Cardiac septum (tissue), 1 donor: Measurements from ENCODE around the gene DNAJC3. TPM values are rescaled to one million over a fixed set of nuclear protein-coding genes. Genes with fewer than 3 reads are reported as not detected.
A peak's percentile ranks its signal among the peaks of the same experiment; 100 is the strongest.

Source experiments
- DNase-seq: peaks from one replicate; pipeline ENCODE4 v3.0.0-alpha.2; 2020; ENCODE audit warnings: low spot score
- intact Hi-C: fragments of 100-400 bp; cut with DNase I; formaldehyde crosslinking; loops from one replicate; pipeline ENCODE4 v1.14.0; 2022
- long read RNA-seq: library from polyadenylated mRNA; unstranded; transcript quantifications from one replicate; pipeline ENCODE4 v2.0.0, GENCODE V29; 2021
- total RNA-seq: library from RNA; stranded (reverse); fragmentation: NEBNext Ultra II Directional; extraction: Animal tissue kit (Norgen Biotek cat#: 25700); gene quantifications from one replicate; pipeline ENCODE4 v1.2.1, GENCODE V29; 2021
- donor health status: DM: no; HTN: no; CAD: no.

The DNAJC3 gene
- 36.0 TPM for total RNA-seq
- long read RNA-seq, full-length matches to known transcripts = 11 of 38 reads
- long read RNA-seq, partial matches to known transcripts = 14 of 38 reads
- long read RNA-seq, other reads (novel, unspliced or antisense) = 13 of 38 reads

GRCh38 chr13:95676762-95677563 lies at the start of gene DNAJC3:
Gene DNAJC3 (plus strand): TSS chr13:95677139. CDS start chr13:95677256, 117 bp downstream.
- intact Hi-C loops = loop anchor here (5.0 kb wide), 1 partner anchor 155 kb away; no protein-coding TSS in a partner anchor
- peak; percentile 99 for DNase-seq

GRCh38 chr13:95627590-95627989 lies 49.3 kb upstream of the DNAJC3 start:
- intact Hi-C loops = no loop called here
- no peak for DNase-seq

- intact Hi-C loops = no loop called here
- DNase-seq = no peak
Measured at GRCh38 chr13:95628488-95628887, 48.5 kb upstream of the DNAJC3 start.

GRCh38 chr13:95629071-95629470 lies 47.9 kb upstream of the DNAJC3 start:
- no peak for DNase-seq
- intact Hi-C loops = no loop called here

GRCh38 chr13:95630593-95630992 lies 46.3 kb upstream of the DNAJC3 start:
- no peak for DNase-seq
- intact Hi-C loops = no loop called here

GRCh38 chr13:95636853-95637252 lies 40.1 kb upstream of the DNAJC3 start:
- no peak for DNase-seq
- intact Hi-C loops = no loop called here

- intact Hi-C loops = no loop called here
- DNase-seq = no peak
Measured at GRCh38 chr13:95641291-95642027, 35.5 kb upstream of the DNAJC3 start.

- intact Hi-C loops = no loop called here
- DNase-seq = peak; percentile 79
Measured at GRCh38 chr13:95642028-95642621, 34.8 kb upstream of the DNAJC3 start.

GRCh38 chr13:95642999-95643398 lies 33.9 kb upstream of the DNAJC3 start:
- intact Hi-C loops = no loop called here
- no peak for DNase-seq

GRCh38 chr13:95643571-95643935 lies 33.4 kb upstream of the DNAJC3 start:
- intact Hi-C loops = no loop called here
- DNase-seq = no peak

GRCh38 chr13:95643936-95644598 lies 32.9 kb upstream of the DNAJC3 start:
- intact Hi-C loops = no loop called here
- DNase-seq = no peak

GRCh38 chr13:95644601-95645052 lies 32.3 kb upstream of the DNAJC3 start, which contains the start of gene DZIP1:
Gene DZIP1 (minus strand): TSS chr13:95644706. CDS start chr13:95642029, 2,677 bp downstream.
- intact Hi-C loops = no loop called here
- peak; percentile 85 for DNase-seq

GRCh38 chr13:95647321-95647720 lies 29.6 kb upstream of the DNAJC3 start:
- no peak for DNase-seq
- intact Hi-C loops = no loop called here

- no peak for DNase-seq
- intact Hi-C loops = no loop called here
Measured at GRCh38 chr13:95650696-95651095, 26.2 kb upstream of the DNAJC3 start.

GRCh38 chr13:95652244-95652764 lies 24.6 kb upstream of the DNAJC3 start:
- intact Hi-C loops = no loop called here
- no peak for DNase-seq

GRCh38 chr13:95652821-95653220 lies 24.1 kb upstream of the DNAJC3 start:
- intact Hi-C loops = no loop called here
- DNase-seq = no peak

GRCh38 chr13:95656386-95657015 lies 20.4 kb upstream of the DNAJC3 start:
- no peak for DNase-seq
- intact Hi-C loops = no loop called here

- intact Hi-C loops = no loop called here
- no peak for DNase-seq
Measured at GRCh38 chr13:95659500-95659899, 17.4 kb upstream of the DNAJC3 start.

- no peak for DNase-seq
Measured at GRCh38 chr13:95660981-95661581, 15.9 kb upstream of the DNAJC3 start.

More at GRCh38 chr13:95660981-95661581, 15.9 kb upstream of the DNAJC3 start:
- intact Hi-C loops = no loop called here
